Posterior cingulate gyrus (tissue), 11 donors: ENCODE results near the gene SEC23B.
"Not testable (repeated sequence)": the region's sequence is repeated elsewhere in the genome, so short reads cannot be mapped to it uniquely, and the experiment has no call there.

ENCODE experiments used
- DNase-seq, 10 donors: peaks; one replicate each; pipeline versions ENCODE4 v3.0.0 to v3.0.0-alpha.2; 2020 to 2021; ENCODE audit warnings: mixed read lengths in 3 of 10
- intact Hi-C: fragments of 100-400 bp; cut with DNase I; formaldehyde crosslinking; loops from one replicate; pipeline ENCODE4 v1.15.1; 2023

The SEC23B gene

GRCh38 chr20:18522066-18522465, 14.3 kb downstream of the SEC23B start:
- intact Hi-C loops, DNase-seq: not testable (repeated sequence)

- intact Hi-C loops: no loop called here
- no peak for DNase-seq
These were observed 15.3 kb downstream of the SEC23B start for GRCh38 chr20:18523066-18523465.

- intact Hi-C loops: no loop called here
- DNase-seq: no peak
These were observed 16.9 kb downstream of the SEC23B start for GRCh38 chr20:18524646-18525045.

- DNase-seq, intact Hi-C loops: not testable (repeated sequence)
These were observed 19.0 kb downstream of the SEC23B start for GRCh38 chr20:18526761-18527160.

- intact Hi-C loops: no loop called here
- DNase-seq: no peak
These were observed 19.6 kb downstream of the SEC23B start for GRCh38 chr20:18527339-18527738.

GRCh38 chr20:18527836-18528235, 20.1 kb downstream of the SEC23B start:
- DNase-seq: no peak
- intact Hi-C loops: no loop called here

GRCh38 chr20:18529041-18529440, 21.3 kb downstream of the SEC23B start:
- DNase-seq: no peak
- intact Hi-C loops: no loop called here

- intact Hi-C loops: no loop called here
- DNase-seq: no peak
These were observed 24.9 kb downstream of the SEC23B start for GRCh38 chr20:18532626-18533025.

GRCh38 chr20:18533491-18533890, 25.8 kb downstream of the SEC23B start:
- intact Hi-C loops: no loop called here

GRCh38 chr20:18533978-18534644, 26.4 kb downstream of the SEC23B start:
- no peak for DNase-seq
- intact Hi-C loops: no loop called here

More at GRCh38 chr20:18533491-18533890, 25.8 kb downstream of the SEC23B start:
- no peak for DNase-seq

GRCh38 chr20:18537651-18538050, 29.9 kb downstream of the SEC23B start:
- intact Hi-C loops: no loop called here
- DNase-seq: no peak

- DNase-seq: no peak
- intact Hi-C loops: no loop called here
These were observed 34.0 kb downstream of the SEC23B start for GRCh38 chr20:18541741-18542140.

- intact Hi-C loops: no loop called here
- no peak for DNase-seq
These were observed 35.5 kb downstream of the SEC23B start for GRCh38 chr20:18543216-18543615.

GRCh38 chr20:18543932-18544331, 36.2 kb downstream of the SEC23B start:
- peak in 1 of 10 donors; percentile 27 for DNase-seq
- intact Hi-C loops: no loop called here

- no peak for DNase-seq
These were observed 37.8 kb downstream of the SEC23B start for GRCh38 chr20:18545566-18545965.

GRCh38 chr20:18548465-18548864, 40.7 kb downstream of the SEC23B start:
- DNase-seq: no peak
- intact Hi-C loops: no loop called here

More at GRCh38 chr20:18545566-18545965, 37.8 kb downstream of the SEC23B start:
- intact Hi-C loops: no loop called here

GRCh38 chr20:18553746-18554145, 46.0 kb downstream of the SEC23B start:
- intact Hi-C loops: no loop called here
- DNase-seq: no peak

- peak; percentile 83 to 98 (median 92) for DNase-seq
- intact Hi-C loops: loop anchor here (2.0 to 5.0 kb wide), 3 partner anchors 20 to 100 kb away; partner anchors contain the start of genes DZANK1, POLR3F and SEC23B
These were observed 59.4 kb downstream of the SEC23B start, which contains the start of gene SMIM26 for GRCh38 chr20:18566892-18567738. Gene SMIM26, plus strand, starts transcription at chr20:18567432. Its CDS starts 47 bp downstream, at chr20:18567479.

- no peak for DNase-seq
- intact Hi-C loops: loop anchor here (2.0 to 5.0 kb wide), 3 partner anchors 19 to 100 kb away; partner anchors contain the start of genes DZANK1, POLR3F and SEC23B
These were observed 60.0 kb downstream of the SEC23B start for GRCh38 chr20:18567739-18568091.

GRCh38 chr20:18571009-18571408, 63.3 kb downstream of the SEC23B start:
- intact Hi-C loops: no loop called here
- DNase-seq: no peak

- DNase-seq: no peak
- intact Hi-C loops: no loop called here
These were observed 63.8 kb downstream of the SEC23B start for GRCh38 chr20:18571578-18571977.

- DNase-seq: no peak
- intact Hi-C loops: no loop called here
These were observed 70.2 kb downstream of the SEC23B start for GRCh38 chr20:18577942-18578341.
